ENCODE results near the gene TSEN34.

- TF ChIP-seq CTCF (conservative IDR thresholded peaks at IDR 0.05) (no peak), ZFX (IDR thresholded peaks at IDR 0.05) (no peak)
Observed at GRCh38 chr19:54216869-54217268, 25.8 kb downstream of the TSEN34 start.
